B cell (primary cell): ENCODE data around the gene HAT1. TPM values are rescaled to one million over a fixed set of nuclear protein-coding genes. Genes with fewer than 3 reads are reported as not detected.

Experiments
- ATAC-seq: fragments of 200-7000 bp; cut with Tn5 transposase; one replicate; pipeline ENCODE4 v1.10.0; 2021; ENCODE audit warnings: low read depth, mild to moderate bottlenecking, moderate number of reproducible peaks, moderate library complexity
- CTCF ChIA-PET: fragments of 350-600 bp; sonication (Branson Sonifier 250); formaldehyde crosslinking; loops from one replicate; lab custom pipeline; 2021; ENCODE audit warnings: antibody characterized with exemption, inconsistent platforms; lab: Charles Lee
- POLR2A ChIA-PET: fragments of 350-600 bp; sonication (Branson Sonifier 250); formaldehyde crosslinking; loops from one replicate; lab custom pipeline; 2021; ENCODE audit warnings: antibody characterized with exemption; lab: Charles Lee
- DNase-seq: peaks from one replicate; pipeline ENCODE4 v3.0.0; 2013
- H2AFZ ChIP-seq: 2 replicates; pipeline ENCODE4 v1.6.1; 2012; ENCODE audit warnings: mild to moderate bottlenecking, low read depth, low read length; ENCODE audit not compliant: insufficient read depth, poor library complexity, severe bottlenecking
- H3K27ac ChIP-seq, 2 donors: 1 replicate in 1 of 2; 2 replicates in 1 of 2; pipeline ENCODE4 v1.5.1; 2012 to 2013; ENCODE audit warnings: low read length in 2 of 2, mild to moderate bottlenecking in 2 of 2, moderate library complexity in 1 of 2
- H3K27me3 ChIP-seq, 4 experiments: fragments of 200-600 bp in 1 of 4; sonication (generic) in 1 of 4; replicated peaks in 1 of 4; 1 replicate in 2 of 4; 2 replicates in 2 of 4; pipeline versions ENCODE4 v1.6.1 to v1.7.0; 2013 to 2016; ENCODE audit warnings: low read length in 3 of 4, mild to moderate bottlenecking in 2 of 4, mixed read lengths in 1 of 4, moderate library complexity in 1 of 4; ENCODE audit not compliant: insufficient read depth in 4 of 4, control insufficient read depth in 3 of 4; ENCODE audit errors: control extremely low read depth in 1 of 4
- H3K36me3 ChIP-seq, 2 experiments: replicated peaks in 1 of 2; 1 replicate in 1 of 2; 2 replicates in 1 of 2; pipeline versions ENCODE4 v1.6.1 to v1.7.1; 2013; ENCODE audit warnings: low read length in 1 of 2; ENCODE audit not compliant: insufficient read depth in 2 of 2, control insufficient read depth in 1 of 2; ENCODE audit errors: control extremely low read depth in 1 of 2, extremely low read depth in 1 of 2
- H3K4me1 ChIP-seq, 2 donors: fragments of 200-600 bp in 1 of 2; sonication (generic) in 1 of 2; 1 replicate in 1 of 2; 2 replicates in 1 of 2; pipeline versions ENCODE4 v1.5.1 to v1.6.1; 2013 to 2017; ENCODE audit warnings: low read length in 2 of 2; ENCODE audit not compliant: control insufficient read depth in 2 of 2, insufficient read depth in 2 of 2
- H3K4me2 ChIP-seq: replicated peaks from 2 replicates; pipeline ENCODE3; 2012; ENCODE audit warnings: mild to moderate bottlenecking, low read depth, low read length; ENCODE audit not compliant: poor library complexity, severe bottlenecking
- H3K4me3 ChIP-seq, 5 experiments: fragments of 200-600 bp in 1 of 5; sonication (generic) in 1 of 5; 1 replicate in 3 of 5; 2 replicates in 2 of 5; pipeline versions ENCODE4 v1.5.1 to v1.7.0; 2011 to 2016; ENCODE audit warnings: low read length in 4 of 5, mild to moderate bottlenecking in 4 of 5, low read depth in 2 of 5, control low read depth in 1 of 5, moderate library complexity in 1 of 5; ENCODE audit not compliant: insufficient read depth in 1 of 5; ENCODE audit errors: control extremely low read depth in 1 of 5, extremely low read depth in 1 of 5
- H3K79me2 ChIP-seq: fragments of 200-600 bp; sonication (generic); one replicate; pipeline ENCODE4 v1.6.0; 2016; ENCODE audit warnings: low read length; ENCODE audit not compliant: control insufficient read depth, insufficient read depth
- H3K9ac ChIP-seq: fragments of 200-600 bp; sonication (generic); 2 replicates; pipeline ENCODE4 v1.6.1; 2017; ENCODE audit warnings: mild to moderate bottlenecking, low read length, moderate library complexity
- H3K9me3 ChIP-seq, 3 donors: one replicate each; pipeline versions ENCODE4 v1.6.1 to v1.7.1; 2013; ENCODE audit warnings: low read length in 2 of 3; ENCODE audit not compliant: control insufficient read depth in 2 of 3, insufficient read depth in 1 of 3; ENCODE audit errors: control extremely low read depth in 1 of 3
- H4K20me1 ChIP-seq: 2 replicates; pipeline ENCODE4 v1.6.0; 2012; ENCODE audit warnings: mild to moderate bottlenecking, low read length; ENCODE audit not compliant: insufficient read depth, control insufficient read depth, poor library complexity, severe bottlenecking
- H3K27ac Mint-ChIP-seq: one replicate; pipeline ENCODE4 v1.8.0; 2021; ENCODE audit warnings: mixed read lengths
- H3K27me3 Mint-ChIP-seq: one replicate; pipeline ENCODE4 v1.8.0; 2021; ENCODE audit warnings: mixed read lengths
- H3K4me1 Mint-ChIP-seq: one replicate; pipeline ENCODE4 v1.8.0; 2021; ENCODE audit warnings: mixed read lengths
- H3K4me3 Mint-ChIP-seq: one replicate; pipeline ENCODE4 v1.8.0; 2021; ENCODE audit warnings: mixed read lengths
- H3K9me3 Mint-ChIP-seq: one replicate; pipeline ENCODE4 v1.8.0; 2022; ENCODE audit warnings: mixed read lengths; ENCODE audit not compliant: insufficient read depth
- CTCF ChIP-seq: fragments of 200-600 bp; IDR thresholded peaks from one replicate; pipeline ENCODE4 v1.8.0; 2022; ENCODE audit warnings: antibody characterized with exemption, mild to moderate bottlenecking
- EZH2 ChIP-seq: IDR thresholded peaks from 2 replicates; pipeline ENCODE4 v1.6.1; 2012; ENCODE audit warnings: borderline replicate concordance, low read depth, mild to moderate bottlenecking, moderate library complexity, low read length; ENCODE audit not compliant: insufficient read depth, poor library complexity, severe bottlenecking
- WGBS: methylation state at CpG from one replicate; pipeline ENCODE4 v1.1.5; 2013; ENCODE audit warnings: missing lambda C conversion rate; ENCODE audit not compliant: insufficient coverage; 5-methylcytosine and 5-hydroxymethylcytosine counted together
- intact Hi-C: fragments of 100-400 bp; cut with micrococcal nuclease; formaldehyde crosslinking; loops from one replicate; pipeline ENCODE4 v1.10.0; 2022
- polyA plus RNA-seq: library from polyadenylated mRNA; depleted of rRNA; stranded (reverse); fragments of >200 nt; gene quantifications from 2 replicates; pipeline ENCODE4 v1.2.3, GENCODE V29; 2012
- total RNA-seq, 2 donors: library from RNA; stranded (reverse); fragments of 120-200 nt in 1 of 2; gene quantifications; 1 replicate in 1 of 2; 2 replicates in 1 of 2; pipeline versions ENCODE4 v1.2.3 to v1.2.4, GENCODE V29; 2013 to 2022

Gene HAT1
- total and polyA plus RNA-seq, 2 donors (not counting 1 experiment from before 2014, with no cell fraction given): 12.0 to 25.1 TPM

GRCh38 chr2:171965661-171966060 is 43.4 kb downstream of the HAT1 start:
- DNase-seq (no peak), ATAC-seq (no peak)
- Mint-ChIP-seq H3K27ac (no peak overlapping the region), H3K4me3 (no peak overlapping the region), H3K4me1 (no peaks in the 10 kb centered on the region), H3K27me3 (no peaks in the 10 kb centered on the region), H3K9me3 (no peaks in the 10 kb centered on the region)
- H4K20me1 ChIP-seq: no peaks in the 10 kb centered on the region
- WGBS: no CpG with 5 or more reads among the region's 3 CpGs
- no peaks in the 10 kb centered on the region for H3K79me2 ChIP-seq
- H3K27me3 ChIP-seq: no peaks in the 10 kb centered on the region
- no peak overlapping the region for H3K27ac ChIP-seq
- ChIA-PET CTCF (no interaction called here), POLR2A (no interaction called here)
- H3K9me3 ChIP-seq: no peaks in the 10 kb centered on the region
- H3K4me2 ChIP-seq: no peak overlapping the region
- H3K4me3 ChIP-seq: no peak overlapping the region
- no peak overlapping the region for H3K9ac ChIP-seq
- H3K4me1 ChIP-seq: no peaks in the 10 kb centered on the region
- no peak overlapping the region for H2AFZ ChIP-seq
- intact Hi-C loops: no loop called here
- no peak for TF ChIP-seq CTCF
- TF ChIP-seq EZH2: no peak
- peaks cover 11 to 23% of the 10 kb centered on the region in 2 experiments for H3K36me3 ChIP-seq

GRCh38 chr2:171966235-171966634 is 44.0 kb downstream of the HAT1 start:
- no peak for TF ChIP-seq EZH2
- H3K27me3 ChIP-seq: no peaks in the 10 kb centered on the region
- ATAC-seq (no peak), DNase-seq (no peak)
- Mint-ChIP-seq H3K4me1 (no peaks in the 10 kb centered on the region), H3K9me3 (no peaks in the 10 kb centered on the region), H3K27me3 (no peaks in the 10 kb centered on the region), H3K27ac (no peak overlapping the region), H3K4me3 (no peak overlapping the region)
- no peak overlapping the region for H3K4me2 ChIP-seq
- 100% methylated on average over 1 of the region's 8 CpGs for WGBS
- POLR2A ChIA-PET: no interaction called here
- H3K27ac ChIP-seq: no peak overlapping the region
- peaks cover 11 to 23% of the 10 kb centered on the region in 2 experiments for H3K36me3 ChIP-seq
- no peaks in the 10 kb centered on the region for H3K4me1 ChIP-seq
- CTCF ChIA-PET: no interaction called here
- no peaks in the 10 kb centered on the region for H3K79me2 ChIP-seq
- no peak overlapping the region for H3K9ac ChIP-seq
- no peak overlapping the region for H2AFZ ChIP-seq
- H4K20me1 ChIP-seq: no peaks in the 10 kb centered on the region
- intact Hi-C loops: no loop called here
- H3K4me3 ChIP-seq: no peak overlapping the region
- no peaks in the 10 kb centered on the region for H3K9me3 ChIP-seq
